ENCODE results near the gene CHKA.

CHKA gene

GRCh38 chr11:68142441-68143309 is 21.5 kb upstream of the CHKA start:
- no peak for DNase-seq (ENCODE audit: low spot score)

GRCh38 chr11:68142028-68142412 is 20.8 kb upstream of the CHKA start:
- peak; percentile 52 for DNase-seq (ENCODE audit: low spot score)

GRCh38 chr11:68141246-68142027 is 20.2 kb upstream of the CHKA start:
- no peak for DNase-seq (ENCODE audit: low spot score)

- DNase-seq (ENCODE audit: low spot score) = no peak
These were observed 19.5 kb upstream of the CHKA start for GRCh38 chr11:68140496-68141245.

GRCh38 chr11:68138237-68138636 is 17.0 kb upstream of the CHKA start:
- no peak for DNase-seq (ENCODE audit: low spot score)

GRCh38 chr11:68137833-68138232 is 16.6 kb upstream of the CHKA start:
- no peak for DNase-seq (ENCODE audit: low spot score)

GRCh38 chr11:68136866-68137265 is 15.7 kb upstream of the CHKA start:
- DNase-seq (ENCODE audit: low spot score) = no peak

GRCh38 chr11:68135161-68135560 is 14.0 kb upstream of the CHKA start:
- DNase-seq (ENCODE audit: low spot score) = no peak

GRCh38 chr11:68133761-68134160 is 12.6 kb upstream of the CHKA start:
- no peak for DNase-seq (ENCODE audit: low spot score)

- DNase-seq (ENCODE audit: low spot score) = no peak
These were observed 8.9 kb upstream of the CHKA start for GRCh38 chr11:68130121-68130520.

- no peak for DNase-seq (ENCODE audit: low spot score)
These were observed 7.6 kb upstream of the CHKA start for GRCh38 chr11:68128682-68129327.

- no peak for DNase-seq (ENCODE audit: low spot score)
These were observed 6.8 kb upstream of the CHKA start for GRCh38 chr11:68127714-68128681.

GRCh38 chr11:68125164-68125563 is 4.0 kb upstream of the CHKA start:
- DNase-seq (ENCODE audit: low spot score) = no peak

- no peak for DNase-seq (ENCODE audit: low spot score)
These were observed 1.9 kb upstream of the CHKA start for GRCh38 chr11:68122936-68123539.

GRCh38 chr11:68120273-68121066 is 718 bp downstream of the CHKA start:
- DNase-seq (ENCODE audit: low spot score) = peak; percentile 27

GRCh38 chr11:68118706-68119448 is 2.3 kb downstream of the CHKA start:
- no peak for DNase-seq (ENCODE audit: low spot score)

GRCh38 chr11:68117853-68118470 is 3.2 kb downstream of the CHKA start:
- no peak for DNase-seq (ENCODE audit: low spot score)

GRCh38 chr11:68116974-68117373 is 4.2 kb downstream of the CHKA start:
- no peak for DNase-seq (ENCODE audit: low spot score)

Measured in activated CD4-positive, alpha-beta T cell treated with anti-CD3 and anti-CD28 coated beads, Interleukin-2, Interleukin-4, amounts not matched to agents 100 ng/mL and 50 ng/mL, durations not matched to agents 16 hours and 8 hours (primary cell).